Esophagus mucosa (tissue), 1 donor: ENCODE data around the gene EIF4G2. TPM values are rescaled to one million over a fixed set of nuclear protein-coding genes. Genes with fewer than 3 reads are reported as not detected.
"Not testable (repeated sequence)": the region's sequence is repeated elsewhere in the genome, so short reads cannot be mapped to it uniquely, and the experiment has no call there.

Experiments
- ATAC-seq: fragments of 200-7000 bp; cut with Tn5 transposase; one replicate; pipeline ENCODE4 v1.9.1; 2020
- total RNA-seq: library from RNA; stranded (reverse); gene quantifications from one replicate; pipeline ENCODE4 v1.2.4, GENCODE V29; 2023
- donor health status: DM: yes; HTN: yes; CAD: no.

Gene EIF4G2
- total RNA-seq, result 1,012 TPM

GRCh38 chr11:10808553-10809372 is at the start of gene EIF4G2:
Gene EIF4G2, minus strand, starts transcription at chr11:10808926.
- ATAC-seq, result peak; percentile 98

GRCh38 chr11:10857709-10858438 is 49.1 kb upstream of the EIF4G2 start, which contains the start of gene ZBED5:
Gene ZBED5, minus strand, starts transcription at chr11:10858053. Its CDS starts 3,108 bp downstream, at chr11:10854945.
- peak; percentile 97 for ATAC-seq

GRCh38 chr11:10857459-10857708 is 48.7 kb upstream of the EIF4G2 start:
- no peak for ATAC-seq

GRCh38 chr11:10856689-10857458 is 48.1 kb upstream of the EIF4G2 start:
- ATAC-seq, result peak; percentile 3

GRCh38 chr11:10855295-10855694 is 46.6 kb upstream of the EIF4G2 start:
- no peak for ATAC-seq

- ATAC-seq, result no peak
Observed at GRCh38 chr11:10847960-10848860, 39.5 kb upstream of the EIF4G2 start.

- no peak for ATAC-seq
Observed at GRCh38 chr11:10846660-10847059, 37.9 kb upstream of the EIF4G2 start.

GRCh38 chr11:10845589-10845988 is 36.9 kb upstream of the EIF4G2 start:
- ATAC-seq, result no peak

- no peak for ATAC-seq
Observed at GRCh38 chr11:10844796-10845195, 36.1 kb upstream of the EIF4G2 start.

GRCh38 chr11:10844356-10844755 is 35.6 kb upstream of the EIF4G2 start:
- ATAC-seq, result no peak

- no peak for ATAC-seq
Observed at GRCh38 chr11:10838881-10839280, 30.2 kb upstream of the EIF4G2 start.

- ATAC-seq, result no peak
Observed at GRCh38 chr11:10838083-10838482, 29.4 kb upstream of the EIF4G2 start.

GRCh38 chr11:10836884-10837283 is 28.2 kb upstream of the EIF4G2 start:
- not testable (repeated sequence) for ATAC-seq

- no peak for ATAC-seq
Observed at GRCh38 chr11:10829139-10829538, 20.4 kb upstream of the EIF4G2 start.

GRCh38 chr11:10828402-10828801 is 19.7 kb upstream of the EIF4G2 start:
- no peak for ATAC-seq

- peak; percentile 26 for ATAC-seq
Observed at GRCh38 chr11:10824888-10825287, 16.2 kb upstream of the EIF4G2 start.

GRCh38 chr11:10823152-10823579 is 14.4 kb upstream of the EIF4G2 start:
- no peak for ATAC-seq

- not testable (repeated sequence) for ATAC-seq
Observed at GRCh38 chr11:10822491-10822890, 13.8 kb upstream of the EIF4G2 start.

GRCh38 chr11:10818594-10818993 is 9.9 kb upstream of the EIF4G2 start:
- ATAC-seq, result no peak

GRCh38 chr11:10813945-10814344 is 5.2 kb upstream of the EIF4G2 start:
- ATAC-seq, result no peak

GRCh38 chr11:10809373-10810160 is 841 bp upstream of the EIF4G2 start:
- ATAC-seq, result peak; percentile 19

GRCh38 chr11:10808235-10808552 is 532 bp downstream of the EIF4G2 start:
- no peak for ATAC-seq
